ENCODE data around the gene XXYLT1.
"Not testable (repeated sequence)": the region's sequence is repeated elsewhere in the genome, so short reads cannot be mapped to it uniquely, and the experiment has no call there.

XXYLT1 gene

DNA sequence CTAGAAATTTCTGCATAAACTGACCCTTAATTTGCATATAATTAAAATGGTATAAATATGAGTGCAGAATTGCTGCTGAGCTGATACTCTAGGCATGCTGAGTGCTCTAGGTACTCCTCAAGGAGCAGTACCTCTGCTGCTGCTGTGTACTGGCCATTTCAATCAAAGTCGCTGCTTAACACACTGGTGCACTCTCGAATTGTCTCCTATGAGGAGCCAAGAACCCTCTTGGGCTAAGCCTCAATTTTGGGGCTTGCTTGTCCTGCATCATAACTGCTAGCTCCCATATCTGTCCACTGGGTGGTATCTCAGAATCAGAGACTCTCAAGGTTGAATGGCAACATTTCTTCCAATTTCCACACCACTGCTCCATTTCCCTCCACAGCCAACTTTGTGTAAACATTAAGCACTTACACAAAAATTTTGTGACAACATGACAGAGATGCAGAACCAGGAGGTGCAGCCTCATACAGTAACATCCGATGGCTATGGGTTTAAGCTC is 82.5 kb downstream of the XXYLT1 start:
- H3K4me3 ChIP-seq (replicated peaks; ENCODE audit: low read depth, low read length) = no peak overlapping the region
- DNase-seq (ENCODE audit: extremely low read depth, low read depth) = no peak
- TF ChIP-seq, protein P1, sequence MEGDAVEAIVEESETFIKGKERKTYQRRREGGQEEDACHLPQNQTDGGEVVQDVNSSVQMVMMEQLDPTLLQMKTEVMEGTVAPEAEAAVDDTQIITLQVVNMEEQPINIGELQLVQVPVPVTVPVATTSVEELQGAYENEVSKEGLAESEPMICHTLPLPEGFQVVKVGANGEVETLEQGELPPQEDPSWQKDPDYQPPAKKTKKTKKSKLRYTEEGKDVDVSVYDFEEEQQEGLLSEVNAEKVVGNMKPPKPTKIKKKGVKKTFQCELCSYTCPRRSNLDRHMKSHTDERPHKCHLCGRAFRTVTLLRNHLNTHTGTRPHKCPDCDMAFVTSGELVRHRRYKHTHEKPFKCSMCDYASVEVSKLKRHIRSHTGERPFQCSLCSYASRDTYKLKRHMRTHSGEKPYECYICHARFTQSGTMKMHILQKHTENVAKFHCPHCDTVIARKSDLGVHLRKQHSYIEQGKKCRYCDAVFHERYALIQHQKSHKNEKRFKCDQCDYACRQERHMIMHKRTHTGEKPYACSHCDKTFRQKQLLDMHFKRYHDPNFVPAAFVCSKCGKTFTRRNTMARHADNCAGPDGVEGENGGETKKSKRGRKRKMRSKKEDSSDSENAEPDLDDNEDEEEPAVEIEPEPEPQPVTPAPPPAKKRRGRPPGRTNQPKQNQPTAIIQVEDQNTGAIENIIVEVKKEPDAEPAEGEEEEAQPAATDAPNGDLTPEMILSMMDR (IDR thresholded peaks at IDR 0.05; ENCODE audit: low read depth, low read length, missing control alignments) = no peak

DNA sequence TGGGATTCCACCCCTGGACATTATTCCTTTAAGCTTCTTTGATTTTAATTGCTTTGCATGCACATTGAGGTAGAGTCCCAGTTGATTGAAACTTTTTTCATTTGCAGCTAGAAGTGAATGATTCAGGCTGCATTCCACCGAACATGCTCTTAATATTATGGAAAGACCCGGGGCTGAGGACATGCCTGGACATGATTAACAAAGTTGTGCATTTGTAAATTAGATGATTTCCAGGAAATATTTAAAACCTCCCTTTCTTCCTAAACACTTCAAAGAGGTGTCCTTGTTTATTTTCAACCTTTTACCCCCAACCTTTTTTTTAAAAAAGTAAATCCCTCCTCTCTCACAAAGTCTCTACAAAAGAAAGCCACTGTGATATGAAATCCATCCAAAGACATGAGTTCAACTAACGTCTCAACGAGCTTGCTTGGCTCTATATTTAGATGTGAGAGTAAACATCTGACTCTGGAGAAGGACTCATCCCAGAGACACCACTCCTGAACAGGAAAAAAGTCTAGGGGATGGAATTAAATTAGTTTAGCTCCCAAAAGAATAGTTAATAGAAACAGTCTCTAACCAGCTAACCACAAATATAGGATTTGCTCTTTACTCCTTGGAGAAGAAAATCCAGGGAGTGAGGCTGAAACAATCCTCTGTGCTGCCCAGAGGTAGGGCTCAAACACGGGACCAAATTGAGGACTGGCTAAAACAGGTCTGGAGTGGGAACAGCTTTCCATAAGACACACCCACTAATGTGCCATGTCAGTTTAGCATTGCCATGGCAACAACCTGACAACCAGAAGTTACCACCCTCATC is 83.1 kb downstream of the XXYLT1 start:
- no peak overlapping the region for H3K4me3 ChIP-seq (replicated peaks; ENCODE audit: low read depth, low read length)
- DNase-seq (ENCODE audit: extremely low read depth, low read depth) = peak; percentile 64
- TF ChIP-seq, protein P1 (IDR thresholded peaks at IDR 0.05; ENCODE audit: low read depth, low read length, missing control alignments) = no peak

DNA sequence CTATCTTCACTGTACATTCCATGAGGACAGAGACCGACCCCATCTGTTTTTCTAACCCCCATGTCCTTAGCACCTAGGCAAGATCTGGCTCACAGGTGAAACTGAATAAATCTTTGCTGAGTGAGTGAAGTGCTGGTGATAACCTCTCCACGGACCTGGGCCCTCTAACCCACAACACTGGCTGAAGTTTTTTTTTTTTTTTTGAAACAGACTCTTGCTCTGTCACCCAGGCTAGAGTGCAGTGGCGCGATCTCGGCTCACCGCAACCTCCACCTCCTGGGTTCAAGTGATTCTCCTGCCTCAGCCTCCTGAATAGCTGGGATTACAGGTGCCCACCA is 84.3 kb downstream of the XXYLT1 start:
- not testable (repeated sequence) for DNase-seq (ENCODE audit: extremely low read depth, low read depth); H3K4me3 ChIP-seq (replicated peaks; ENCODE audit: low read depth, low read length)

DNA sequence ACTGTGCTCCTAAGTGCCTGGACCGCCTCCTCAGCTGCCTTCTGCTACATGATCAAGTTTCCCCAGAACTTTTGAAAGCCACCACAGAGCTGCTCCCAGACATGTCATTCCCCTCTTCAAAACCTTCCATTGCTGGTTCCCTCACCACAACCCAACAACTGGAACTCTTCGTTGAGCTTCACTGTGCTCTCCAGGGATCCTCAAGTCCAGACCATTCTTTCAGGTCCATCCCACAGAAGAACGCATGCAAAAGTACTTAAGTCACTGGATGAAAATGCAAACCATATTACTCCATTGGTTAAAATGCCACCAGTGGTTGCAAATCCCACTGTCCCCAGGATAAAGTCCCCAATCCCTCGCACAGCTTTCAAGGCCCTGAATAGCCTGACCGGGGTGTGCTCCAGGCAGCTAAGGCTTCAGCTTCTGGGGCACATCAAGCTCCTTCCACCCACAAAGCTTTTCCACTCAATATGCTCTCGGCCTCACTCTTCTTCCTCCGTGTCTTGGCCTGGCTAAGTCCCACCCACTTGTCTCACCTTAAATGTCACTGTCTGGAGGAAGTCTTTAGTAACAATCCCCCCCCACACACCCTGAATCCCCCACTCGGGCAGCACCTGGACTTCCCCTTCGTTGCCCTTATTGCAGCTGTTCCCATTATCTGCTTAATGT is 84.8 kb downstream of the XXYLT1 start:
- TF ChIP-seq, protein P1 (IDR thresholded peaks at IDR 0.05; ENCODE audit: low read depth, low read length, missing control alignments) = no peak
- H3K4me3 ChIP-seq (replicated peaks; ENCODE audit: low read depth, low read length) = no peak overlapping the region
- no peak for DNase-seq (ENCODE audit: extremely low read depth, low read depth)

DNA sequence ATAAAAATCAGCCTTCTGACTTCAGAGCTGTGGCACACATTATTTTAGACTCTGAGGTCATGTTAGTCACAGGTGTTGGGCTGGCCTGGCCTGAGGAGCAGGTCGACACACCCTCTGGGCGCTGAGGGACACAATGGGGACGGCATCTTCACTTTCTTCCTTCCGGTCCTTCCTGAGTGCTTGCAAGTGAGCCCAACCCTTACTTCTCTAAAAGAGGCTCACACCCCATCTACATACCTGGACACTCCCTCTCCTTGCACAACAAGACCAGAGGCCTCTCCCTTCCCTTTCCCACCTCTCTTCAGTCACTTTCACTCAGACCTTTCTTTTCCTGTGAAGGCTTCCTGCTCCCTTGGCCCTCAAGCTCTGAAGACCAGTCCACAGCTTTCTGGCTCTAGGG is 85.4 kb downstream of the XXYLT1 start:
- no peak overlapping the region for H3K4me3 ChIP-seq (replicated peaks; ENCODE audit: low read depth, low read length)
- no peak for DNase-seq (ENCODE audit: extremely low read depth, low read depth)
- TF ChIP-seq, protein P1 (IDR thresholded peaks at IDR 0.05; ENCODE audit: low read depth, low read length, missing control alignments) = no peak

DNA sequence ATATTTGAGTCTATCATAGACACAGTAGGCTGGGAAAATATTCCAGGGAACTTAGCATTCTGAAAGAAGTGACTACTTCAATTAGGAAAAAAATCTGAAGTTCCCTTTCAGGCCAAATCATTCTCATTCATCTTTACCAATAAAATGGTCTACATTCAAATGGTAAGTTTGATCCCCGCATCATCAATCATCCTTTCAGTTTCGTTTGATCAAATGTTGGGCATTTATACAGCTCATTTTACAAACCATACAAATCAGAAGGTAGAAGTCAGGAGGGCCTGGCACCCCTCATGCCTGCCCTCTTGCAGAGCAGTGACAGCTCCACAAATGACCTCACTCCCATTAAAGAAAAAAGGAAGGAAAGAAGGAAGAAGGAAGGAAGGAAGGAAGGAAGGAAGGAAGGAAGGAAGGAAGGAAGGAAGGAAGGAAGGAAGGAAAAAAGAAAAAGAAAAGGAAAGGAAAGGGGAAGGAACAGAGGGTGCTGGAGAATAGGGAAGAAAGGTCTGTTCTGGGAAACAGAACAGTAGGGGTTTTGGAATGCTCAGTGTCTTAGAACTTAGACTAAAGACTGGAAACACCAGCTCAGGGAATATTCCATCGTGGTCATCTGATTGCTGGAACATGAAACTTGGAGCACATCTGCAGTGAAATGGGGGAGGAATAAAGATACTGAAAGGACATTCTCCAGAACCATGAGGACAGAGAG is 86.1 kb downstream of the XXYLT1 start:
- TF ChIP-seq, protein P1 (IDR thresholded peaks at IDR 0.05; ENCODE audit: low read depth, low read length, missing control alignments) = no peak
- no peak for DNase-seq (ENCODE audit: extremely low read depth, low read depth)
- no peak overlapping the region for H3K4me3 ChIP-seq (replicated peaks; ENCODE audit: low read depth, low read length)

Measured in HFF-Myc (cell line).